Measurements from ENCODE around the gene ZNF275.
"Not testable (repeated sequence)": the region's sequence is repeated elsewhere in the genome, so short reads cannot be mapped to it uniquely, and the experiment has no call there.

GRCh38 chrX:153384973-153385372 is 51.0 kb downstream of the ZNF275 start:
- TF ChIP-seq FOXM1 (IDR thresholded peaks at IDR 0.05; ENCODE audit: borderline replicate concordance); FOXK2 (IDR thresholded peaks at IDR 0.05); ARNT (IDR thresholded peaks at IDR 0.05): not testable (repeated sequence)

Measured in HEK293T (cell line).